Measurements from ENCODE around the gene TGFBR3.

TGFBR3 gene

DNA sequence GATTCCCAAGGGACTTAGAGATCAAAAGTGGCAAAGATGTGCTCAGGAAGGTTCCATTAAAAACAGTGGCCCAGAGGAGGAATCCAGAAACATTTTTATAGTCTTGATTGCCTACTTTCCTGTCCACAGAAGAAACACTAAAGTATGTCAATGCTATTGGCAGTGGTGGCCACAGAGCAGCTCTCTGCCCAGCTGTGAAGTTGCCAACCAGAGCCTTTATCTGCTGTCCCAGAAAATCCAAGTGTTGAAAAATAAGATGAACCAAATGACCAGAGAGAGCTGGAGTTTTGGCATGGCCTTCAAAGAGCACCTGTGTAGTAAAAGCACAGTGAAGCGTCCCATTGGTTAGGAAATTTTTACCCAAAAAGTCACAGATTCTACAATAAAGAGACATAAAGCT is 181.2 kb downstream of the TGFBR3 start:
- no peak for DNase-seq

DNA sequence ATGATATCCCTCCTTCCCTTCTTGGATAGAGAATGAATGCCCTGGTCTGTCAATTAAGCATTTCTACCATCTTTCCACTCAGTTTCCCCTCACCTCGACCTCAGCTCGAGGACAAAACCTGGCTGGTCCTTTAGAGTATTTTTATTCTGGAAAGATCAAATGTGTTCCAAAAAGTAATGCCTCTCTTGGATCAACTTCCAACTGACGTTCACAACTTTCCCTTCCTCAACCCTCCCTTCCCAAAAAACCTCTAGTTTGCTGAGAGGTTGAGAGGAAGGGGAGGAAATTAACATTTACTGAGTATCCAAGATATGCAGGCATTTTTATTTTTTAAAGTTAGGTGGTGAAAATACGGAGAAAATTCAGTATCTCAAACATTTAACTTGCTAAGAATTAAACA is 182.9 kb downstream of the TGFBR3 start:
- no peak for DNase-seq

DNA sequence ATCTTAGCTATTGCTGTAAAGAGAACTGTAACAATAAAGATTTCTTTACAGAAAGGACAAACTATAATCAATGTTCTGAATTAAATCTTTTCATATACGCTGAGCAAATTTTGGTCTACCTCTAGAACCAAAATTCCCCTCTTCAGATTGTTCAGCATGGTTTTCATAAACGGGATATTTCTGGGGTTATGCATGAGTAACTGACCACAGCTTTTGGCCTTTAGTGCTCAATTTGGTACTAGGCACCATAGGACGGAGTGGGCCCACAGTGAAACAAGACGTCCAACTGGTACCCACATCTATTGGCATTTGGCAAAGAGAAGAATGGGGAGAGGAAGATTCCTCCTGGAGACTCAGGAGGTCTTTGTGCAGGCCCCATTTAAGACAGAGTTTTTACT is 184.5 kb downstream of the TGFBR3 start:
- no peak for DNase-seq

DNA sequence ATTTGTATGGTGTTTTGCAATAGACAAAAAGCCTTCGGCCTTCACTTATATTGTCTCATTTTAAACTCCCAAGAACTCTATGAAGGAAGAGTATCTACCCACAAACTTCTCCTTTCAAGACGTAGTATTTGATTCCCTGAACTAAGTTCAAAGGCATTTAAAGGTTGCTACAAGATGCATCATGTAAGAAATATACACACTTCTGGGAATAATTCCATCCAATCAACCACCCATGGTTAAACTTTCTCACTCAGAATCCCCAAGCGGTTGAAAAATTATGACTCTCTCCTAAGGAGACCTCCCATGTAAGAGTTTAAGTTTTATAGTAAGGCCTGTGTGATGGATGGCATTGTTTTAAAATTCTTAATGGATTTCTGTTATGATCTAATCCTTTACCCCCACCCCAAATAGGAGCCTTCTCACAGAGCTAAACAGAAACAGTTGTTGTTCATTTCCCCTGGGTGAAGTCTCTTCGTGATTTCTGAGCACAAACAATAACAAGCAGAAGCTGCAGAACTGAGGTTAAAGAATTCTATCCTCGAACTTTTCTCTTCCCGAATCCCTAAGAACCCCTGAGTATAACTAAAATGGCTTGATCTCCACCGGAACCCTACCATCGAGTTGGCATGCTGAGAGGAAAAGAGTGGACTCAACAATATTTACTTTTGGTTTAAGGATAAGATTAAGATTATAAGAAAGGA is 185.0 kb downstream of the TGFBR3 start:
- DNase-seq, result no peak

DNA sequence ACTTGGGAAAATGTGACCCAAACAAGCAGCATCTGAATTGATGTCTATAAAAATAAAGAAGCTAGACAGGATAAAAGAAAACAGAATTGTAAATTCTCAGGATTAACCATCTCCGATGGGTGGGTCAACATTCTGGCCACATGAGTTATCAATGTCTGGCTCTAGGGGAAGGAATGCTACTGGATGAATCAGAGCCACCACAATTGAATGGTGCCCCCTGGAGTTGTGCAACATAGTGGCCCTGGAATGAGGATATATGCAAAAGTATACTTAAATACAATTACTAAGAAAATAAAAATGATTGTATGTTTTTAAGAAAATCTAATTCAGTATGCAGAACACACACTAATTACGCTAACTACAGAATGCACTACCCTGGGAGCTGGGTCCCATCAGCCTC is 185.6 kb downstream of the TGFBR3 start:
- no peak for DNase-seq

DNA sequence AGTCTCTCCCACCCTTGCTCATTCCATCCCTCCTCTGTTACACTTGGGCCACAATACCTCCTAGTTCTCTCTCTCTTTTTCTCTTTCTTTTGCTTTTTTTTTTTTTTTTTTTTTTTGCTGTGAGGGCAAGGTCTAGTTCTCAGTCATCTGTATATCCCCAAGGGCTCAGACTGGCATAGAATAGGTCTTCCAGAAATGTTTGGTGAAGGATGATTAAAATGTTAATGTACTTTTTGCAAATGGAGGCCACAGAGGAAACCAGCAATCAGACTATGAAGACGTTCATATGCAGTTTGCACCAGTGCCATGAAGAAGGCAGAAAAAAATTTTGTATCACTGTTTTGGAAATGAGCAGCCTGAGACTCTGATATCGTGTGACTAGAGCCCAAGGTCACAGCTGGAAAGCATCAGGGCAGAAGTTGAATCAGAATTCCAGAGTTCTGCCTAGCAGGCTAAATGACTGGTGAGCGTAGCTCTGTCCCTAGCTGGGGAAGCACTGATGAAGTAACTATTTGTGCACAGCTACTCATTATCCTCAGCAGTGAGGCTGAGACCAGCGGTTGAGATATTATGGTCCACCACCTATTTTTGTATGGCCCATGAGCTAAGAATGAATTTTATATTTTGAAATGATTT is 186.5 kb downstream of the TGFBR3 start:
- DNase-seq, result no peak

DNA sequence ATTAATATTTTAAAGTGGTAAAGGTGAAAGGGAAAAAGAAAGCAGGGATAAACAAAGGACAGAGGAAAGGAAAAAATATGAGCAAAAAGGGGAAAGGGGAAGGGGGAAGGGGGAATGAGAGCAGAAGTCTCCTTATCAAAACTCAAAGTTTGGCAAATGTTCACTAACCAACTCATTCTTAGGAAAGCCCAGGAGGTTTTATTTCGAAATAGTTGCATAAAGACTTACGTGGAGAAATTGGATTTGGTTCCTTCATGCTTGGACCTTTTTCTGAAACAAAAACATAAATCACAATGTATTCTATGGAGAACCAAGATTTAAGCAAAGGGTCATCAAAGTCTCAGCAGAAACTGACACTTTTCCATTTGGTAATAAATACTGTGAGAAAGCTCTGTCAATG is 188.1 kb downstream of the TGFBR3 start:
- no peak for DNase-seq

DNA sequence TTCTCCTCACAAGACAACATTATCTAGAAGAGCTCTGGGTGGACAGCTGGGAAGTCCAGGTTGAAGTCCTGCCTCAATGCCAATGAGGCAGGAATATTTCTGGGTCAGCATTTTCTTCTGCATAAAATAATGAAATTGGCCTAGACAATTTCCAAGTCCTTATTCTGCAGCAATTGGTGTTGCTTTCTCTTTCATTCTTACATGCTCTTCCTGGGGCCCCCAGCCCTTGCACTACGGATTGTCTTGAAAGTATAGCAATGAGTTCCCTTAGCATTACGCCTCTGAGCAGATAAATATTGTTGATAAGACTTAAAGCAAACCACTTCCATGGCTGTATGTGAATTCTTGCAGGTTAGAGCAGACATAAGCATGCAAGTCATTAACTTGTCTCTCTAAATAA is 188.5 kb downstream of the TGFBR3 start:
- no peak for DNase-seq

DNA sequence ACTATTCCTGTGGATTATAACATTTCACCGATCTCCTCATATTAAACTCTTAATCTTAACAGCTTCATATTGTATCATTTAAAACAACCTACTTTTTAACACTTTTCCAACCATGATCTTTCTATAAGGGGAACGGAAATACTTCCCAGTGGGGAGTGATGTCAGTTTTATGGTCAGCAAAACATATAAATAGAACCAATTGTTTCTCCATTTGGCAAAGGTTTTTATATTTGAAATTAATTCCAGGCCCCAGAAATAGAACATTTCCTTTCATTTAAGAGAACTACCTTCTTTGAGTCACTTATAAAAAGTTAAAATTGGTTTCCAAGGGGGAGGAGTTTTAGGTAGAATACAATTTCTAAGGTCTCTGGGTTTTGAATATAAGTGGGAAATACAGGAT is 189.6 kb downstream of the TGFBR3 start:
- DNase-seq, result no peak

DNA sequence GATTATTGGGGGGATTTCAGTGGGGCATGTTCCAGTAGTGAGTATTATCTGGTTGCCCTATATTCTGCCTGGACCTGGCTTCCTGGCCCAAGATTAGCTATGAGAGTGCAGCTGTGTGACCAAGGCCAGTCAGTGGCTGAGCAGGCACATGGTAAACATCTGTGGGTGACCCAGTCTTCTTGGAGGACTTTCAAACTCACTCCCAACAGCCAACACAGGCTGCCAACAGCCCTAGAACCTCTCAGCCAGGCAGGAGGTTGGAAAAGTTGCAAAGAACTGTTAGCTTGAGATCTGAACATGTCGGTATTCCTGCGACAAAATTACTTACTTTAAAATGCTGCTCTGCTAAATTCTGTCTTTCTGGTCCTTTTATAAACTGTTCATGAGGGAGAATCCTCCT is 192.4 kb downstream of the TGFBR3 start:
- DNase-seq, result no peak

DNA sequence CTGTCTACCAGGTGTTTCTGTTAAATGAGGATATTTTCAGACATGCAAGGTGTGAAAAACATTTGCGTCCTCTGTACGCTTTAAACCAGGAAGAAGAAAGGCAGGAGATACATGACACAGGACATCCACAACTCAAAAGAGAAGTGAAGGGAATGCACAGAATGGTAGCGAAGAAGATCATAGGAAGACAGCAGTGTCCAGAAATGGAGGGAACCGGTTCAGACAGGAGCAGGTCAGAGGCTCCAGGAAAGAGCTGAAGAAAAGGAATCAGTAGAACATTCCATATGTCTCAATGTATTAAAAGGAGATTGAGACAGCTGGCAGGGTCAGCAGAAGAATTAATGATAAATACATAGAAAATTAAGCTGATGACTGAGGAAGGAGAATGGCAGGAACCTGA is 194.4 kb downstream of the TGFBR3 start:
- no peak for DNase-seq

DNA sequence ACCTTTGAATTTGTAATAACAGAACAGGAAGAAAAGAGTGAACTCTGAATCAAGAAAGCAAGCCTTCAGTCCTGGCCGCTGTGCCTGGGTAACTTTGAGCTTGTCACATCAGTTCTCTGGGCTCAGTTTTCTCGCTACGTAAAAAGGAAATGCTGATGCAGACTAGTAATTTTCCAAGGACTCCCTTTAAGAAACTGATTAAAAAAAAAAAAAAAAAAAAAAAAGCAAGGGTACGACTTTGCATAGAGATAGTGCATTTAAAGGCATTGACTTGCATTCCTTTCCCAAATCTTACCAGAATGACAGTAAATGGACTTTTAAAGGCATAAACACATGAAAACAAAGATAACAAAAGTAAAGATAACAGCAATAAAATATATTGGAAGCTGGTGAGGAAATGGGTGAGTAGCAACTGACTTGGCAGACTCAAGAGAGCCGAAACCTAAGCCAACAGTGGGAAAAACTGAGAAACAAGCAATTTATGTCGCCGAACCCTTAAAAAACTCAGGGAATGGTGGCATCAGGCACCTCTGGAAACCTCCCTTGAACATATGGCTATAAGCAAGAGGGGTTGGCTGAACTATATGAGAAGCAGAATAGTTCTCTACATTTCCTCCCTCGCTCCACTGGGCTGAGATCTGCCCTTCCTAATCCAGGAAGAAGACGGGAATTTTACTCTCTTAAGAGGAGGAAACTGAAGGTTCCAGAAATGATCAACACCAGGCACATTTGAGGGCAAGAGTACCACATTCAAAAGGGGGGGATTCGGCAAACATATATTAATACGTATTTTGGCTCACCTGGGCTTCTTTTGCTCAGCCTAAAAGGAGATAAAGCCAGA is 196.1 kb downstream of the TGFBR3 start:
- DNase-seq, result no peak

DNA sequence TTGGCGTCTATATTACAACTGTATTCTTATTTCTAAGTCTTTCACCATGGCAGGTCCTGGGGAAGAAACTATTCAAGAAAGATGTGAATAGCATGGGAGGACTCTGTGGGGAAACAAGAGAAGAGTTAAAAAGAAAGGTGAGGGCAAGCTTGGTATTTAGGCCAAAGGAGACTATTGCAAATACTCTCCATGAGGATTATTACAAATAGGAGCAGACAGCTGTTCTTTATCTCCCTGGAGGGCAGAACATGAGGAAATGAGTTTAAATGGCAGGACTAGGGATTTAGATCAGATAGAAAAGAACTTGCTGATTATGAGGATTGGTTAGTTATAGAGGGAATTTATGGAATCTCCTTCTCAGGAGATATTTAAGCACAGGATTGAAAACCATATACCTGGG is 198.5 kb downstream of the TGFBR3 start:
- DNase-seq, result no peak

DNA sequence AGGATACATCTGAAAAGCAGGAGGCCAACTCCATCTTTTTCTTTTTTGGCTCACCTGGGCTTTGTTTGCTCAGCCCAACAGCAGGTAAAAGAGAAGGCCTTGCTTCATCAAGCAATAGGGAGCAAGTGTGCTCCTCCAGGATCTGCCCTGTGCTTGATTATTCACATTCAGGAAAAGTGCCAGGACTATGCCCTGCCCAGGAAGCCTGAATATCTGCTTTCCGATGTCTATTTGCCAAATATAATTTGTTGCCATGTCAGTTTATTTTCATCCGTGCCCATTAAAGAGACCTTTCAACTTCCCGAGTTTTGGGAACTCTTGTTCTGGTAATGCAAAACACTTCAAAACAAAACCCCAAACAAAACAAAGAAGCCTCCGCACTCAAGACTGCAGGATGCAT is 200.0 kb downstream of the TGFBR3 start:
- DNase-seq, result no peak

DNA sequence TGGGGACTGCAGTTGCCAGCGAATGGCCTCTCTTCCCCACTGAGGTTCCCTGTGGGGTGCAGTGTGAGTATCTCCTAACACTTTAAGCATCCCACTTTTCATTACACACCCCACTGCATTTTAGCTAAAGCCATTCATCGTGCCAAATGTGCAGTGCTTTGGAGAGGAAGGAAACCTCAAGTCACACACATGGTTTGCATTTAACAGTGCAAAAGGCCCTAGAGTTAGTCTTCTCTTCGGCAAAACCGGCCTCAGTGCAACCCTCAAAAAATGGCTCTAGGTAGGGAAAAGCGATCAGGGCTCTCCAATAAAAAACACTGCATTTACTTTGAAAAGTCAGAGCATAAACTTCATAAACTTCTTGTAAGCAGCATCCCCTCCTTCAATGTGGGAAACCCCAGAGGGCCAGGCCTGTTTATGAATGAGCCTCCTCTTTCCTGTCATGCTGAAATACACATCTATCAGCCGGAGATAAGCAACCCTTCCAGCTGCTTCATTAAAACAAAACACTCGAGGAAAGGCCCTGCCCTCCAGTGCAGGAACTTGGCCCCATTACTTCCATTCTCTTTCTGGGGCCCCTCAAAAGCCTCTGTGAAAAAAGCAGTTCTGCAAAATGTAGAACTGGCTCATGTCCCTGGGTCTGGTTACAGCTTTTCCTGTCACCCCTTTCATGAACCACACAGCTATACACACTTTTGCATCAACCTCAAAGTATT is 201.3 kb downstream of the TGFBR3 start:
- no peak for DNase-seq

DNA sequence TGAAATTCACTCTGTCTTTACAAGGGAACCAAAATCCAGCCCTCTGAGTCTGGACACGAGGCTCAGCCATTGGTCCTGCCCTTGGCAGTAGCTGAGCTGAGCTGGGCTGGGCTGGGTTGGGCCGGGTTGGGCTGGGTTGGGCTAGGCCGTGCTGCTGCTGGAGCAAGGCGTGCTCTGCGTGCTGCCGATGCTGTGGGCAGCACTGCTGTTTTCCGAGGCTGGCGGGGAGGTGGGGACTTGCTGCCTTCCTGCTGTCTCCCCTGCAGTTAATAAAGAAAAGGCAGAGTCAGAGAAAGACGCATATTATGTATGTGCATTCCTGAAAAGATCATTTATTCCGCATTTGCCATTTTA is 202.4 kb downstream of the TGFBR3 start:
- DNase-seq, result no peak

DNA sequence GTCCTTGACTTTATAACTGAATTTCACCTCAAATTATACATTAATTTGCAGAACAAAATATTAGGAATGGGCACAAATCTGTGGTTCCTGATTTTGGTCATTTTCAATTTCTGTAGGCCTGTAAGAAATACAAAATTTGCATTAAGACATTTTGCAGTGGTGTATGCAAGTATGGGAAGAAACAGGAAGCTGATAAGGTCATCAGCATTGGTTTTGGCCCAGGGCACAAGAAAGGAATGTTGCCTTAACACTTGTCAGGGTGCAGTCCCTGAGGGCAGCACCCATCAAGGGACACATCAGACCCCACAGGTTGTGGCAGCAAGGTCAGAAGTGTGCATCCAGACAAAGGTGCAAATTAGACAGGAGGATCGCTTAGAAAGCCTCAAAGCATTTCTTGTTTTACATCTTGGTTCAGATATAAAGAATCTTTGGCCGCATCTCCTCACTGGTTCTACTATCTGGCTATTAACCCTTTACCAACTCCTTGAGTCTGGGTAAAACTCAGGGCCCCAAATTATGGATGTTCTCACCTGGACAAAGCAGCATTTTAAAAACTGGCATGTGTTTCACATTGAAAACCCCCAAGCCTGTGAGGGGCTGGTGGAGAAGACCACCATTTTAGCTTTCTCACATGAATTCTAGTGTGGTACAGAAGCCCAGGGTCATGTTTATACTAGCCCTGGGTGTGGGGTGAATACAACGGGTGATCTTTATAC is 202.9 kb downstream of the TGFBR3 start:
- no peak for DNase-seq

DNA sequence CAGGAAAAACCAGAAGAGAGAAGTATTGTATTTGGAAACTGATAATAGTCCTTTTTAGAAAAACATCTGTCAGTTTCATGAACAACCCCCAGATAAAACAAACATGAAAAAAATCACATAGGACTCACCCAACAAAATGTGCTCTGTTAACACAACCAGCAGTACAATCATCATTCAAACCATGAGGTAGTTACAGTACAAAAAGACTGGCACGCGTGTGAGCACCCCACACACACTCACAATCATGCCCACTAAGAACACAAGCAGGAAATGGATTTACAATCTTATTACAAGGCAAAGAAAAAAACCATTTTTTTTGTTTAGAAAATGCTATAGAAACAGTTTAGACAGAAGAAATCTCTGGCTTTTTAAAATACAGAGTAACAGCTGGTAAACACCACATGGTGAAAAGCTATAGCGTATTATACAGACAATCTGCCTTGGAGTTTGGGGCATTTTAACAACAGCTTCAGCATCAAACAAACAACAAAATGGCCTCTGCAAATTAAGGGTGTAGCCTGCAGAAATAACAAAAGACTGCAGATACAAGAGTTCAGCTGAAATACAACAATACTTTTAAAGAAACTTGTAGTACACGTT is 205.3 kb downstream of the TGFBR3 start:
- DNase-seq, result no peak

DNA sequence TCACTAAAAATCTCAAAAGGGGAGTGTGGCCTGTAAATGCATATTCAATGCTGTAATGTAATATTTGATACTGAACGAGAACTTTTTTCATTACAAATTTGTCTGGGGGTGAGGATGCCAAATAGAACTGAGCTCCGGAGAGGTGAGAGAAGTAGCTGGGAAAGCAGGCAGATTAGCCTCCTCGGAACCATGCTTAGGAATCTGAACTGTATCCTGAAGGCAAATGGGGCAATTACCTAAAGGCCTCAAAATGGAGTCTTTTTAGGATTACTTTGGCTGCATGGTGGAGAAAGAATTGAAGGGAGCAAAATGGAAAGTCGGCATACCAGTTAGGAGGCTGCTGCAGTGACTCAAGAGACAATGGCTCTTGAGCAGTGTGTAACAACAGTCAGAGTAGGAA is 206.5 kb downstream of the TGFBR3 start:
- no peak for DNase-seq

DNA sequence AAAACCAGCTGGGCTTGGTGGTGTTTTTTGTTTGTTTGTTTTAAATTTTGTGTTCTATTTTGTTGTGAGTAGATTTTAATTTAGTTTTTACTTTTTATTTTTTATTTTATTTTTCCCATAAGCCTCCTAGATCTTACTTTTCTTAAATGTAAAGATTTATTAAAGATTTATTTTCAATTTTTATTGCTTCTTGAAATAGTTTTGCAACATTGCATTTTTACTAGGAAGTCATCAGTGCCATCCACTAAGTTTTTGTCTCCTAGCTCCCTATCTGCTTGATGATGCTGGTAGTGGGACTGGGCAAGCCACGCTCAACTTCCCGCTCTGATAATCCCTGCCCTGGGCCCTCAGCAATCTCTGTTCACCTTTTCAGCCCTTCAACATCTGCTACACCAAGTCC is 209.9 kb downstream of the TGFBR3 start:
- DNase-seq, result no peak

DNA sequence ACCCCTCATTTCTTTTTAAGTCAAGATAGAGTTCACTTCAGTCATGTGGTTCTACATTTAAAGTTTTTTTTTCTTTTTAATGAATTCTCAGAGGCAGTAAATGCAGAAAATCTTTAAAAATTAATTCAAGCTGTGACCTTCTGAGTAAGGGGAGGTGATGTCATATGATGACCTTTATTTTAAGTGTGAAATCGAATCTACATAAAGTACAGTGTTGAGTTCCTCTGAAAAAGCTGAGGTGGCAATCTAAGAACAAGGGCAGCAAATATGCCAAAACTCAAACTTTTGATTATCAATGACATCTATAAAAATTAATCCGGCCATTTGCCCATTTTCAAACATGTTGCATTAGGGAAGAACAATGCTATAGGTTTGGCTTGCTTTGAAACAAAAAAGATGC is 211.8 kb downstream of the TGFBR3 start:
- DNase-seq, result no peak

DNA sequence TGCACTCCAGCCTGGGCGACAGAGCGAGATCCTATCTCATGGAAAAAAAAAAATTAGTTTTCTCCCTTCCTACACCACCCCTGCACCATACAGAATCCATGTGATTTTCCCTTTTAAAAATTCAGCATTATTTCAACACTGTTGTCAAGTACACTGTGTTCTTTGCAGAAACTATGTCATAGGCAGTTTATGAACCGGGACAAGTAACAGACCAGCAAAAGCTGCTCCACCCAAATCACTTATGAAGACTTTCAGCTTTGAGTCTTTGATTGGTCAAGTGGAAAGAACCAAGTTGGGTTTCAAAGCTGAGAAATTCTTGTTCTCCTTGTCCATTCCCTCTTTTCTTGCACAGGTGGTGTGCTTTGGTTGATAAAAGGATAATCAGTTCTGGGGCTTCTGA is 212.3 kb downstream of the TGFBR3 start:
- no peak for DNase-seq

Data from T1000 (cell line).